GM23248 (cell line): ENCODE results near the gene AKAP6. TPM values are rescaled to one million over a fixed set of nuclear protein-coding genes. Genes with fewer than 3 reads are reported as not detected.

Source experiments
- DNase-seq: peaks from one replicate; pipeline ENCODE4 v3.0.0-alpha.2; 2015
- H2AFZ ChIP-seq: fragments of 200-600 bp; sonication (generic); 2 replicates; pipeline ENCODE4 v1.6.1; 2016; ENCODE audit warnings: antibody characterized with exemption
- H3F3A ChIP-seq: fragments of 200-600 bp; sonication (generic); 2 replicates; pipeline ENCODE4 v1.6.1; 2016; ENCODE audit warnings: mild to moderate bottlenecking, antibody characterized with exemption, mixed run types; ENCODE audit not compliant: insufficient read depth
- H3K27ac ChIP-seq: fragments of 200-600 bp; sonication (generic); 2 replicates; pipeline ENCODE4 v1.5.1; 2016; ENCODE audit warnings: mild to moderate bottlenecking
- H3K27me3 ChIP-seq: fragments of 200-600 bp; sonication (generic); replicated peaks from 2 replicates; pipeline ENCODE4 v1.6.1; 2016; ENCODE audit warnings: mild to moderate bottlenecking; ENCODE audit not compliant: insufficient read depth
- H3K36me3 ChIP-seq: fragments of 200-600 bp; sonication (generic); 2 replicates; pipeline ENCODE4 v1.6.1; 2016; ENCODE audit warnings: low read depth, mild to moderate bottlenecking
- H3K4me1 ChIP-seq: fragments of 200-600 bp; sonication (generic); 2 replicates; pipeline ENCODE4 v1.6.1; 2016; ENCODE audit warnings: mild to moderate bottlenecking; ENCODE audit not compliant: insufficient read depth
- H3K4me2 ChIP-seq: fragments of 200-600 bp; sonication (generic); one replicate; pipeline ENCODE4 v1.6.1; 2016; ENCODE audit warnings: mild to moderate bottlenecking; ENCODE audit not compliant: unreplicated experiment
- H3K4me3 ChIP-seq: fragments of 200-600 bp; sonication (generic); 2 replicates; pipeline ENCODE4 v1.5.1; 2016; ENCODE audit warnings: mild to moderate bottlenecking
- H3K79me2 ChIP-seq: fragments of 200-600 bp; sonication (generic); 2 replicates; pipeline ENCODE4 v1.6.1; 2016; ENCODE audit warnings: mild to moderate bottlenecking; ENCODE audit not compliant: insufficient read depth
- H3K9ac ChIP-seq: fragments of 200-600 bp; sonication (generic); 2 replicates; pipeline ENCODE4 v1.6.1; 2016; ENCODE audit warnings: mild to moderate bottlenecking
- H3K9me2 ChIP-seq: fragments of 200-600 bp; sonication (generic); 2 replicates; pipeline ENCODE4 v1.6.1; 2016; ENCODE audit warnings: mixed run types, mild to moderate bottlenecking, moderate library complexity; ENCODE audit not compliant: insufficient read depth
- H3K9me3 ChIP-seq: fragments of 200-600 bp; sonication (generic); one replicate; pipeline ENCODE4 v1.6.1; 2017; ENCODE audit warnings: low read depth
- H4K20me1 ChIP-seq: fragments of 200-600 bp; sonication (generic); 2 replicates; pipeline ENCODE4 v1.6.0; 2016; ENCODE audit not compliant: insufficient read depth
- EZH2 ChIP-seq: fragments of 200-600 bp; sonication (generic); IDR thresholded peaks from 2 replicates; pipeline ENCODE4 v1.6.1; 2018; ENCODE audit warnings: antibody characterized with exemption, mild to moderate bottlenecking; ENCODE audit not compliant: insufficient read depth, poor library complexity, severe bottlenecking
- EZH2phosphoT487 ChIP-seq: fragments of 200-600 bp; sonication (generic); IDR thresholded peaks from 2 replicates; pipeline ENCODE4 v1.6.1; 2018; ENCODE audit warnings: antibody characterized with exemption, moderate library complexity, mild to moderate bottlenecking, low read depth; ENCODE audit not compliant: insufficient read depth
- WGBS, 2 experiments: methylation state at CpG; one replicate each; pipeline ENCODE4 v1.1.6; 2015 to 2017; ENCODE audit warnings: low lambda C conversion rate in 2 of 2, low coverage in 1 of 2; ENCODE audit errors: missing lambda C conversion rate in 2 of 2; 5-methylcytosine and 5-hydroxymethylcytosine counted together
- in situ Hi-C: fragments of 300-500 bp; cut with MboI; formaldehyde crosslinking; loops from 2 replicates; pipeline ENCODE4 v1.15.0; 2020
- polyA plus RNA-seq: library from polyadenylated mRNA; unstranded; fragments of >200 nt; fragmentation: Nextera tagmentation; extraction: Ambion mirVana; gene quantifications from 2 replicates; pipeline ENCODE4 v1.2.1, GENCODE V29; 2016
- total RNA-seq: library from RNA; depleted of rRNA; stranded (reverse); fragments of >200 nt; shearing (Covaris generic); gene quantifications from 2 replicates; pipeline ENCODE4 v1.2.3, GENCODE V29; 2014

AKAP6 gene
- total and polyA plus RNA-seq, 2 experiments from 2014 or later: 4.8 to 19.1 TPM

DNA sequence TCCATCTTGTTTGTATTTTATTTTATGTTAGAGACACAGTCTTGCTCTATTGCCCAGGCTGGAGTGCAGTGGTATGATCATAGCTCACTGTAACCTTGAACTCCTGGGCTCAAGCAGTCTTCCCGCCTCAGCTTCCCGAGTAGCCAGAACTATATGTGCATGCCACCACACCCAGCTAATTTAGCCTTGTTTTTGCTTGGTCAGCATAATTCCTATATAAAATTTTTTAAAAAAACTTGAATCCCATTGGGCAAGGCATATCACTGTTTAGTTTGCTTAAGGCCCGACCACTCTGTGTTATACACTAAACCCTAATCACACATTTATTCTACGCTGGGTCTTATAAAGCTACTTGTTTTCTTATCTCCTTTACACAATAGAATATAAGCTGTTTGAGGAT, 266.4 kb downstream of the AKAP6 start:
- H3K9me2 ChIP-seq: peaks cover 4% of the 10 kb centered on the region; the same call in 1 of the 2 replicates
- no peaks in the 10 kb centered on the region for H3K27me3 ChIP-seq
- peak overlapping the region; percentile 87 for H3K27ac ChIP-seq
- H3K4me3 ChIP-seq: no peak overlapping the region
- peaks cover 46% of the 10 kb centered on the region for H3F3A ChIP-seq
- peaks cover 55% of the 10 kb centered on the region for H3K4me1 ChIP-seq
- no peaks in the 10 kb centered on the region for H3K79me2 ChIP-seq
- H3K36me3 ChIP-seq: no peaks in the 10 kb centered on the region
- DNase-seq: no peak
- TF ChIP-seq EZH2phosphoT487 (no peak), EZH2 (no peak)
- peak overlapping the region; percentile 52 for H3K4me2 ChIP-seq
- peak overlapping the region; percentile 40; the same call in 1 of the 2 replicates for H3K9ac ChIP-seq
- in situ Hi-C loops: loop anchor here (10.0 to 25.0 kb wide), 3 partner anchors 119 to 842 kb away; no protein-coding TSS in a partner anchor
- H3K9me3 ChIP-seq: no peaks in the 10 kb centered on the region
- no peaks in the 10 kb centered on the region for H4K20me1 ChIP-seq
- WGBS, 2 experiments: 96 to 97% methylated on average over 4 of the region's 4 CpGs
- H2AFZ ChIP-seq: 0 out of 2 replicates have a peak overlapping the region, but pooled peaks have one; percentile 4

DNA sequence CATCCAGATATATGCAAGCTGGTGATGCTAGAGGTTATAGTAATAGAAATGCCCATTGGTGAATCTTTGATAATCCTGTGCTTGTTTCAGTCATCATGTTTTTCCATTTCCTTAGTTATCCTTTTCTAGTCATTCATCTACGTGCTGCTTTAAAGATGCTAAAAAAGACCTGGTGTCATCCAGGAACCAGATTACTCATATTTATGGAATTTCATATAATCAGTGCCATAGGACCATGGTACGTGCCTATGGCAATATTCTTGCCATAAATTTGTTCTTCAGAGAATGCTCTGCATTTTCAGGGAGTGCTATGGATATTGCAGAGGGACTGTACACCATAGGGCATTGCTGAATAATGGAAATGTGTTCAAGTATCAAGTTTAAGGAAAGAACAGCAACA, 267.3 kb downstream of the AKAP6 start:
- H2AFZ ChIP-seq: no peak overlapping the region
- H4K20me1 ChIP-seq: no peaks in the 10 kb centered on the region
- WGBS, 2 experiments: 69 to 80% methylated on average over 2 of the region's 2 CpGs
- H3K27me3 ChIP-seq: no peaks in the 10 kb centered on the region
- H3K79me2 ChIP-seq: no peaks in the 10 kb centered on the region
- no peak overlapping the region for H3K27ac ChIP-seq
- H3F3A ChIP-seq: peaks cover 46% of the 10 kb centered on the region
- peaks cover 54% of the 10 kb centered on the region for H3K4me1 ChIP-seq
- H3K9me2 ChIP-seq: peaks cover 4% of the 10 kb centered on the region; the same call in 1 of the 2 replicates
- H3K4me3 ChIP-seq: no peak overlapping the region
- in situ Hi-C loops: loop anchor here (10.0 to 25.0 kb wide), 3 partner anchors 118 to 841 kb away; no protein-coding TSS in a partner anchor
- no peaks in the 10 kb centered on the region for H3K36me3 ChIP-seq
- H3K4me2 ChIP-seq: no peak overlapping the region
- H3K9ac ChIP-seq: no peak overlapping the region
- H3K9me3 ChIP-seq: no peaks in the 10 kb centered on the region
- TF ChIP-seq EZH2phosphoT487: no peak
- no peak for TF ChIP-seq EZH2
- DNase-seq: no peak

DNA sequence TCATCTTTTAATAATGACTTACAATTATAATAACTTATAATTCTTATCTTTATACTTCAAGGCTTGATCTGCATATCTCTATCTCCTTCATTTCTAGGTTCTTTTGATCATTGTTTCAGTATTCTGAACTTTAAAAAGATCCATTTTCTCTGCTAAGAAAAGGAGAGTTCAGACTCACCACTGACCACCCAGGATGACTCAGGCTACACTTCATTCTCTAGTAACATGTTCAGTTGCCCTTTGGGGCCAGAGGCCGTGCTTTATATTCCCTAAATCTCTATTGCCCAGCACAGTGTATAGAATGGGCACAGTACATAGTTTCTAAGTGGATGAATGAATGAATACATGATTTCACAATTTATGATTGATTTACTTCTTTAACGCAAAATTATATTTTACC, 268.7 kb downstream of the AKAP6 start:
- Histone ChIP-seq H3K4me3 (no peak overlapping the region), H3K9ac (no peak overlapping the region), H3K9me2 (peaks cover 4% of the 10 kb centered on the region; the same call in 1 of the 2 replicates), H3K4me2 (peak overlapping the region; percentile 30), H3K4me1 (peaks cover 51% of the 10 kb centered on the region), H3K79me2 (no peaks in the 10 kb centered on the region), H3K36me3 (no peaks in the 10 kb centered on the region), H3K27me3 (no peaks in the 10 kb centered on the region), H3F3A (peaks cover 47% of the 10 kb centered on the region), H3K9me3 (no peaks in the 10 kb centered on the region), H2AFZ (no peak overlapping the region), H3K27ac (no peak overlapping the region), H4K20me1 (no peaks in the 10 kb centered on the region)
- in situ Hi-C loops: loop anchor here (10.0 to 25.0 kb wide), 3 partner anchors 117 to 840 kb away; no protein-coding TSS in a partner anchor
- WGBS, 2 experiments: 39 to 50% methylated on average over 2 of the region's 2 CpGs
- peak; percentile 43 for DNase-seq
- TF ChIP-seq EZH2phosphoT487 (no peak), EZH2 (no peak)

DNA sequence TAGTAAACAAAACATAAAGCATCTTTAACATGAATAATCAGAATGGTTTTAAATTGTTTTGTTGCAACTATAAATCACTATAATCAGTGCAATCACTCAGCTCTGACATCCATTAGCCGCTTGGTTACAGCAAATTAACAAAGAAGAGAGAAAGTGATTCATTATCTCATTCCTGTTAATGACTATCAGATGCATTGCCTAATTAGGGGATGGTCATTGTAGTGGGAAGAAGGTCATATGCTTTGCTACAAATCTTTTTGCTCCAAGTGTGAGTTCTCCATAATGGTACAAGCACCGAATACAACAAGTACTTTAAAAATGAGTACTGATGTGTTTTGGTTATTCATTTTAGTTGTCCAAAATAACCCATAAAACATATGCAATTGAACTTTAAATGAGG, 272.0 kb downstream of the AKAP6 start:
- DNase-seq: no peak
- Histone ChIP-seq H3K9me3 (no peaks in the 10 kb centered on the region), H3K27me3 (no peaks in the 10 kb centered on the region), H3K4me3 (no peak overlapping the region), H2AFZ (no peak overlapping the region), H3K4me2 (no peak overlapping the region), H3K9ac (no peak overlapping the region), H3K9me2 (peaks cover 3% of the 10 kb centered on the region; the same call in 1 of the 2 replicates), H3K4me1 (peaks cover 20% of the 10 kb centered on the region), H3K36me3 (no peaks in the 10 kb centered on the region), H3F3A (peaks cover 14% of the 10 kb centered on the region; the same call in 1 of the 2 replicates), H4K20me1 (no peaks in the 10 kb centered on the region), H3K27ac (no peak overlapping the region), H3K79me2 (no peaks in the 10 kb centered on the region)
- TF ChIP-seq EZH2: no peak
- TF ChIP-seq EZH2phosphoT487: no peak
- in situ Hi-C loops: no loop called here
- 43 to 59% methylated on average over 2 of the region's 2 CpGs for WGBS, 2 experiments
